ENCODE results near the gene HSD17B4.

DNA sequence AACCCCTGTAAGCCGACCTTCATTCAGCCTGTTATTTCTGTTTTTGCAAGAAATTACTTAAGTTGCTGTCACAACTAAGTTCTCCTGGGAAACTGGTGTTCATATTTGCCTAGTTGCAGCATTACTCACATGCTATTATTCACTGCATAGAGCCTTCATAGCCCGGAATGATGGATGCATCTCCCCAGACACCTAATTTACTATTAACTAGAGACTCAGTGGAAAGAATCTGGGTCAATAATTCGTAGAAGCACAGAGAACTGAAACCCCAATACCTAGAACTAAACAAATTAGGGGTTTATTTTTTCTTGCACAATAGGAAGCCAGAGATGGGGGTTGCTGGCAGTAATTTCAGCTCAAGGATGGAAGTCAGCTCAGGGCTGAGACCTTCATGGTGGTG lies 131.4 kb downstream of the HSD17B4 start:
- no peak for TF ChIP-seq ESRRA (CRISPR knock-in tag; IDR thresholded peaks at IDR 0.05; ENCODE audit: borderline replicate concordance)
- no peak for TF ChIP-seq ZNF423 (CRISPR knock-in tag; IDR thresholded peaks at IDR 0.05)
- no peak for TF ChIP-seq ZNF263 (CRISPR knock-in tag; IDR thresholded peaks at IDR 0.05; ENCODE audit: low read depth)
- TF ChIP-seq, protein P1, sequence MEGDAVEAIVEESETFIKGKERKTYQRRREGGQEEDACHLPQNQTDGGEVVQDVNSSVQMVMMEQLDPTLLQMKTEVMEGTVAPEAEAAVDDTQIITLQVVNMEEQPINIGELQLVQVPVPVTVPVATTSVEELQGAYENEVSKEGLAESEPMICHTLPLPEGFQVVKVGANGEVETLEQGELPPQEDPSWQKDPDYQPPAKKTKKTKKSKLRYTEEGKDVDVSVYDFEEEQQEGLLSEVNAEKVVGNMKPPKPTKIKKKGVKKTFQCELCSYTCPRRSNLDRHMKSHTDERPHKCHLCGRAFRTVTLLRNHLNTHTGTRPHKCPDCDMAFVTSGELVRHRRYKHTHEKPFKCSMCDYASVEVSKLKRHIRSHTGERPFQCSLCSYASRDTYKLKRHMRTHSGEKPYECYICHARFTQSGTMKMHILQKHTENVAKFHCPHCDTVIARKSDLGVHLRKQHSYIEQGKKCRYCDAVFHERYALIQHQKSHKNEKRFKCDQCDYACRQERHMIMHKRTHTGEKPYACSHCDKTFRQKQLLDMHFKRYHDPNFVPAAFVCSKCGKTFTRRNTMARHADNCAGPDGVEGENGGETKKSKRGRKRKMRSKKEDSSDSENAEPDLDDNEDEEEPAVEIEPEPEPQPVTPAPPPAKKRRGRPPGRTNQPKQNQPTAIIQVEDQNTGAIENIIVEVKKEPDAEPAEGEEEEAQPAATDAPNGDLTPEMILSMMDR (IDR thresholded peaks at IDR 0.05), result no peak
- no peak for TF ChIP-seq ELF4 (CRISPR knock-in tag; IDR thresholded peaks at IDR 0.05; ENCODE audit: low read depth)
- TF ChIP-seq TCF7 (CRISPR knock-in tag; IDR thresholded peaks at IDR 0.05; ENCODE audit: low read depth), result no peak
- TF ChIP-seq, protein P2, sequence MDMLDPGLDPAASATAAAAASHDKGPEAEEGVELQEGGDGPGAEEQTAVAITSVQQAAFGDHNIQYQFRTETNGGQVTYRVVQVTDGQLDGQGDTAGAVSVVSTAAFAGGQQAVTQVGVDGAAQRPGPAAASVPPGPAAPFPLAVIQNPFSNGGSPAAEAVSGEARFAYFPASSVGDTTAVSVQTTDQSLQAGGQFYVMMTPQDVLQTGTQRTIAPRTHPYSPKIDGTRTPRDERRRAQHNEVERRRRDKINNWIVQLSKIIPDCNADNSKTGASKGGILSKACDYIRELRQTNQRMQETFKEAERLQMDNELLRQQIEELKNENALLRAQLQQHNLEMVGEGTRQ (CRISPR knock-in tag; IDR thresholded peaks at IDR 0.05), result no peak
- TF ChIP-seq, protein P3, sequence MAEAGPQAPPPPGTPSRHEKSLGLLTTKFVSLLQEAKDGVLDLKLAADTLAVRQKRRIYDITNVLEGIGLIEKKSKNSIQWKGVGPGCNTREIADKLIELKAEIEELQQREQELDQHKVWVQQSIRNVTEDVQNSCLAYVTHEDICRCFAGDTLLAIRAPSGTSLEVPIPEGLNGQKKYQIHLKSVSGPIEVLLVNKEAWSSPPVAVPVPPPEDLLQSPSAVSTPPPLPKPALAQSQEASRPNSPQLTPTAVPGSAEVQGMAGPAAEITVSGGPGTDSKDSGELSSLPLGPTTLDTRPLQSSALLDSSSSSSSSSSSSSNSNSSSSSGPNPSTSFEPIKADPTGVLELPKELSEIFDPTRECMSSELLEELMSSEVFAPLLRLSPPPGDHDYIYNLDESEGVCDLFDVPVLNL (CRISPR knock-in tag; IDR thresholded peaks at IDR 0.05; ENCODE audit: borderline replicate concordance, low read depth), result no peak
- no peak for TF ChIP-seq SMAD3 (CRISPR knock-in tag; IDR thresholded peaks at IDR 0.05; ENCODE audit: borderline replicate concordance)
- TF ChIP-seq, protein P4, sequence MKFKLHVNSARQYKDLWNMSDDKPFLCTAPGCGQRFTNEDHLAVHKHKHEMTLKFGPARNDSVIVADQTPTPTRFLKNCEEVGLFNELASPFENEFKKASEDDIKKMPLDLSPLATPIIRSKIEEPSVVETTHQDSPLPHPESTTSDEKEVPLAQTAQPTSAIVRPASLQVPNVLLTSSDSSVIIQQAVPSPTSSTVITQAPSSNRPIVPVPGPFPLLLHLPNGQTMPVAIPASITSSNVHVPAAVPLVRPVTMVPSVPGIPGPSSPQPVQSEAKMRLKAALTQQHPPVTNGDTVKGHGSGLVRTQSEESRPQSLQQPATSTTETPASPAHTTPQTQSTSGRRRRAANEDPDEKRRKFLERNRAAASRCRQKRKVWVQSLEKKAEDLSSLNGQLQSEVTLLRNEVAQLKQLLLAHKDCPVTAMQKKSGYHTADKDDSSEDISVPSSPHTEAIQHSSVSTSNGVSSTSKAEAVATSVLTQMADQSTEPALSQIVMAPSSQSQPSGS (CRISPR knock-in tag; IDR thresholded peaks at IDR 0.05; ENCODE audit: borderline replicate concordance, low read depth), result no peak
- TF ChIP-seq, protein P5, sequence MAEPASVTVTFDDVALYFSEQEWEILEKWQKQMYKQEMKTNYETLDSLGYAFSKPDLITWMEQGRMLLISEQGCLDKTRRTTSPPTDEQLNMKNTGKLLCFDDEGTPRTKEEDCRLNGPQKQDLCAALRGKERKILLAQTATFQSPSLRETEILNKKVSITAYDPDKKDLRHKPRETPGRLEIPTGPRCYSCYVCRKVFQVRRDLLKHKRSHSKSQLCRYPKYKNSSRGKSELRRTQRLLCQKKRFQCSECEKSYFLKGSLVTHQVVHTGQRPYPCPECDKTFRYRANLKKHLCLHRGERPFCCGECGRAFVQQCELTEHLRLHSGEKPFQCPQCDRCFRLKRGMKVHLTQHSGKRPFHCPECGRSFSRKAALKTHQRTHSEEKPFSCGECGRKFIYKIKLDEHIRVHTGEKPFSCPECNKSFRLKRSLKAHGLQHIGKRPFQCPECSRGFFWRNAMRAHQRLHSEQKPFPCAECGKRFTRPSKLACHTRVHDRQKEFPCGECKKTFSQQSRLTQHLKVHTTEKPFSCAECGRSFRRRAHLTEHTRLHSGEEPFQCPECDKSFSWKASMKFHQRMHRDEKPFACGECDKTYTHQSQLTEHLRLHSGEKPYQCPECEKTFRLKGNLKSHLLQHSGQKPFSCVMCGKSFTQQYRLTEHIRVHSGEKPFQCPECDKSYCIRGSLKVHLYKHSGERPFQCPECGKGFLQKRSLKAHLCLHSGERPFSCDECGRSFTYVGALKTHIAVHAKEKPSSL (CRISPR knock-in tag; conservative IDR thresholded peaks at IDR 0.05), result no peak

Measured in WTC11 (cell line).